Body of pancreas (tissue), 4 donors: ENCODE data around the gene PCYOX1L.

Experiments used
- CTCF ChIP-seq, 7 experiments: fragments of 450-650 bp in 4 of 7; fragments of 200-600 bp in 3 of 7; sonication (generic) in 3 of 7; IDR thresholded peaks; one replicate each; pipeline ENCODE4 v1.5.1; 2016 to 2019; ENCODE audit warnings: antibody characterized with exemption in 7 of 7
- POLR2A ChIP-seq, 3 donors: fragments of 450-650 bp; IDR thresholded peaks; one replicate each; pipeline ENCODE4 v1.6.1; 2016; ENCODE audit warnings: antibody characterized with exemption in 3 of 3, mild to moderate bottlenecking in 2 of 3

DNA sequence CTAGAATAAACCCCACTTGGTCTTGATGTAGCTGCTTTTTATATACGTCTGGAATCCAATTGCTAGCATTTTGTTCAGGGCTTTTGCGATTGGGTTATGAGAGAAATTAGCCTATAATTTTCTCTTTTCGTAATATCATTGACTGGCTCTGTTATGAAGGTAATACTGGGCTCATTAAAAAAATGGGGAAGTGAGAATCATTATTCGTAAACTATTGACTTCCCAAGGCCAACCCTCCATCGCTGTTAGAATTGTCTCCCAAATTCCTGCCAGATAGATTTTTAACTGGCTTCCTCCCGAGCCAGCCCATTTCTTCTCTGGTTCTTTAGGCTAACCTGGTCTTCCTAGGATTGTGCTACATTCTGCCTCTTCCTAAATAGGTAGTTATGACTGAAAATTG is 48.5 kb upstream of the PCYOX1L start:
- TF ChIP-seq CTCF (IDR thresholded peaks at IDR 0.05) (no peak), POLR2A (IDR thresholded peaks at IDR 0.05) (no peak)
